ENCODE measurements around the gene PLOD1. TPM values are rescaled to one million over a fixed set of nuclear protein-coding genes. Genes with fewer than 3 reads are reported as not detected.
"Not testable (repeated sequence)": the region's sequence is repeated elsewhere in the genome, so short reads cannot be mapped to it uniquely, and the experiment has no call there.

The PLOD1 gene
- total RNA-seq, 1 donor from 2014 or later = 37.8 TPM

DNA sequence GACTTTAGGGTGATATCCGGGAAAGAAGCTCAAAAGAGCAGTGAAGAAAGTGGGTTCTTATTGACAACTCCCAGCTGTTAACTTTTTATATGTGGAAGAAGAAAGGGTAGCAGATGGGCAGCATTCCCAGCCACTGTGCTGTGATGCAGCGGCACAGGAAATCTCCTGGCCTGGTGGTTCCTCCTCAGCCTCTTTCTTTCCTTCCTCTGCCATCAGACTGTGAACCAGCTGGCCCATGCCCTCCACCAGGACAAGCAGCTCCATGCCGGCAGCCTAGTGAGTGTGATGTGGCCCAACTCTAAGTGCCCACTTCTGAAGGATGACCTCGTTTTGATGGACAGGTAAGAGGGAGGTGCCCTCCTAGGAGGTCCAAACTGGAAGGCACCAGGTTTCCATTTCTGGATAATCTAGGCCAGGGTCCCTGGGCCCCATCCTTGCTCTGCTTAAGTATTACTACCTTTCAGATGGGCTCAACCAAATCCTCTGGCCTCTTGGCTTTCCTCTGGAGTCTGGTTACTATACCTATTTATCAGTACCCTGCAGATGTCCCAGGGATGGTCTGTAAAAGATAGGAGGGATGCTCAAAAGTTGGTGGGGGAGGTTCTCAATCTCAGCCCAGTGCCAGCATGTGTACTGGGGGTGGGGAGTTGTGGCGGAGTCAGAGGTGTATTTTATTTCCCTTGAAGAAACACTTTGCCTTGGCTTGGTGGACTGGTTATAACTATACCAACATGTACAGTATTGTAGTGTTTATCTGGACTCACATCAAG is 62.7 kb downstream of the PLOD1 start:
- Mint-ChIP-seq H3K36me3 (ENCODE audit: low read depth) (peaks cover 39% of the 10 kb centered on the region), H3K4me1 (ENCODE audit: low read depth) (peaks cover 9% of the 10 kb centered on the region), H3K27ac (no peak overlapping the region), H3K4me3 (no peak overlapping the region), H3K9me3 (no peaks in the 10 kb centered on the region), H3K27me3 (ENCODE audit: insufficient read depth) (no peaks in the 10 kb centered on the region)
- no peak for DNase-seq (ENCODE audit: low spot score)
- intact Hi-C loops (cut with micrococcal nuclease) = no loop called here

DNA sequence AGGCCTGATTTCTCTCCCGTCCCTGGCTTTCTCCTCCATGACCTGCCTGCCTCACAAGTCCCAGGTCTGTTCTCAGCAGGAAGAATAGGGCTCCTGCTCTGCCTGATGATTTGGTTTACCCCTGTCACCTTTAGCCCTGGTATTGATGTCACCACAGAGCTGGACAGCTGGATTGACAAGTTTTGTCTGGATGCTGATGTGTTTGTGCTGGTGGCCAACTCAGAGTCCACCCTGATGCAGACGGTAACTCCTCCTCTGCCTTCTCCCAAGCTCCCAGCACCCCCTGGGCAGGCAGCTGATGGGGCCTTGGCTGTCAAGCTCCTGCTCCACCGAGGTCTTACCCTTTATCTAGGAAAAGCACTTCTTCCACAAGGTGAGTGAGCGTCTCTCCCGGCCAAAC is 64.1 kb downstream of the PLOD1 start:
- peaks cover 18% of the 10 kb centered on the region for H3K4me1 Mint-ChIP-seq (ENCODE audit: low read depth)
- H3K27ac Mint-ChIP-seq = no peak overlapping the region
- H3K4me3 Mint-ChIP-seq = no peak overlapping the region
- DNase-seq (ENCODE audit: low spot score) = no peak
- H3K36me3 Mint-ChIP-seq (ENCODE audit: low read depth) = peaks cover 48% of the 10 kb centered on the region
- no peaks in the 10 kb centered on the region for H3K27me3 Mint-ChIP-seq (ENCODE audit: insufficient read depth)
- no peaks in the 10 kb centered on the region for H3K9me3 Mint-ChIP-seq
- intact Hi-C loops (cut with micrococcal nuclease) = no loop called here

DNA sequence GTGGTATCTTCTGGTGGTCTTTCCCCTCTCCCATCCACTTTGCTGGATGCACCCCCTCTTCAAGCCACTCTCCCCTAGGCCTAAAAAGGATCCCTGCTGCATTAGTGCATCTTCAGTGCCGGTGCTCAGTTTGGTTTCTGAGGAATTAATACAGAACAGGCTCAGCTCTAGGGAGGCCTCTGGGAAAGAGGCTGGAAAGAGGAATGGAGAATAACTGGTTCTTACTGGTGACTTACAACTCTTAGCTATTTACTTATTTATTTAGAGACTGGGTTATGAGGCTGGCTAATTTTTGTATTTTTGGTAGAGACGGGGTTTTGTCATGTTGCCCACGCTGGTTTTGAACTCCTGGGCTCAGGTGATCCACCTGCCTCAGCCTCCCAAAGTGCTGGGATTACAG is 64.7 kb downstream of the PLOD1 start:
- H3K4me1 Mint-ChIP-seq (ENCODE audit: low read depth) = peaks cover 18% of the 10 kb centered on the region
- no peak for DNase-seq (ENCODE audit: low spot score)
- intact Hi-C loops (cut with micrococcal nuclease) = no loop called here
- no peaks in the 10 kb centered on the region for H3K27me3 Mint-ChIP-seq (ENCODE audit: insufficient read depth)
- no peaks in the 10 kb centered on the region for H3K9me3 Mint-ChIP-seq
- H3K36me3 Mint-ChIP-seq (ENCODE audit: low read depth) = peaks cover 50% of the 10 kb centered on the region
- no peak overlapping the region for H3K27ac Mint-ChIP-seq
- H3K4me3 Mint-ChIP-seq = no peak overlapping the region

DNA sequence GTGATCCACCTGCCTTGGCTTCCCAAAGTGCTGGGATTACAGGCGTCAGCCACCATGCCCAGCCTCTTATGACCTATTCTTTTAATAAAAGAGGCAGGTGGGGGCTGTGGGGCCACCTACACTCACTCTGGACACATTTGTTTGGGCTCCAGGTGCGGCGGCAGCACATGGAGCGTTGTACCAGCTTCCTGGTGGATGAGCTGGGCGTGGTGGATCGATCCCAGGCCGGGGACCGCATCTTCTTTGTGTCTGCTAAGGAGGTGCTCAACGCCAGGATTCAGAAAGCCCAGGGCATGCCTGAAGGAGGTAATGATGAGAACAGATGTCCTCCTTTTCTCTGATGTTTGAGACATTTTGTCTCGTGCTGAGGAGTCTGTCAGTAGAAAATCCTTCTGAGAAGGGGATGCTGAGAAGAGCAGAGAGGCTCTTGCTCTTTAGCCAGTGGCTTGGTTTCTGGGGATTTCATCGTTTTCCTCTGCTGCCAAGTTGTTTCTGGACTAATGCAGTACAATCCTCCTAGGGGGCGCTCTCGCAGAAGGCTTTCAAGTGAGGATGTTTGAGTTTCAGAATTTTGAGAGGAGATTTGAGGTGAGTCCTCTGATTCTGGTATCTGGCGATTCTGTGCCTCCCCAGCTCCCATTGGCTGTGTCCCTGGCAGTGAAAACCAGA is 66.9 kb downstream of the PLOD1 start:
- Mint-ChIP-seq H3K4me1 (ENCODE audit: low read depth) (peaks cover 23% of the 10 kb centered on the region), H3K36me3 (ENCODE audit: low read depth) (peaks cover 56% of the 10 kb centered on the region), H3K4me3 (no peak overlapping the region), H3K9me3 (no peaks in the 10 kb centered on the region), H3K27ac (peak overlapping the region; percentile 18), H3K27me3 (ENCODE audit: insufficient read depth) (no peaks in the 10 kb centered on the region)
- intact Hi-C loops (cut with micrococcal nuclease) = loop anchor here (2.0 to 5.0 kb wide), 2 partner anchors 17 to 81 kb away; partner anchors contain the start of gene MIIP
- DNase-seq (ENCODE audit: low spot score) = peak; percentile 34

DNA sequence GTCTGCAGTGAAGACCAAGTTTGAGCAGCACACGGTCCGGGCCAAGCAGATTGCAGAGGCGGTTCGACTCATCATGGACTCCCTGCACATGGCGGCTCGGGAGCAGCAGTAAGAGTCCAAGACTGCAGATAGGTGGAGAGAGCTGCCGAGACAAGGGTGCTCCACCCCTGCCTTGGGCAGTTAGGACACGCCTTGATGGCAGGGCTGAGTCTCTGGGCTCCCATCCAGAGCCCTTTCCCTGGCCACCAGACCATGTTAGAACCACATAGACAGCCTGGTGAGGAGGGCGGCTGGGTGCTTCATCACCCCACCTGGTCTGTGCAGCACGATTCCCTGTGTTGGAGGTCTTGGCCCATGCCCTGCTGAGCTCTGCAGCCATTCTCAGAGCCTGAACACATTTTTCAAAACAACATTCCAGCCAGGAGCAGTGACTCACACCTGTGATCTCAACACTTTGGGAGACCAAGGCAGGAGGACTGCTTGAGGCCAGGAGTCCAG is 67.5 kb downstream of the PLOD1 start:
- Mint-ChIP-seq H3K4me3 (no peak overlapping the region), H3K9me3 (no peaks in the 10 kb centered on the region), H3K36me3 (ENCODE audit: low read depth) (peaks cover 56% of the 10 kb centered on the region), H3K27ac (no peak overlapping the region), H3K27me3 (ENCODE audit: insufficient read depth) (no peaks in the 10 kb centered on the region), H3K4me1 (ENCODE audit: low read depth) (peaks cover 23% of the 10 kb centered on the region)
- intact Hi-C loops (cut with micrococcal nuclease) = loop anchor here (2.0 to 5.0 kb wide), 2 partner anchors 17 to 80 kb away; partner anchors contain the start of gene MIIP
- DNase-seq (ENCODE audit: low spot score) = no peak

DNA sequence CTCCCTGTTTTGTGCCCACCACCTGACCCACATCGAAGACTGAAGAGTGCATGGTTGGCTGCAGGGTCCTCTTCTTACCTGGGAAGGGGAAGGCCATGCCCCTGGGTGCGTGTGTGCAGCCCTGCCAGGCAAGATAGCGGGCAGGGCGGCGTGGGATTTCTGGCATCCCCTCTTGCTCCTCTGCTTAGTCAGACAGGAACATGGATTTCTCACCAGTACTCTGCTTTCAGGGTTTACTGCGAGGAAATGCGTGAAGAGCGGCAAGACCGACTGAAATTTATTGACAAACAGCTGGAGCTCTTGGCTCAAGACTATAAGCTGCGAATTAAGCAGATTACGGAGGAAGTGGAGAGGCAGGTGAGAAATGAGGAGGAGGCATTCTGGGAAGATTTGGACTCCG is 69.2 kb downstream of the PLOD1 start:
- Mint-ChIP-seq H3K27me3 (ENCODE audit: insufficient read depth) (no peaks in the 10 kb centered on the region), H3K4me1 (ENCODE audit: low read depth) (peaks cover 23% of the 10 kb centered on the region), H3K4me3 (no peak overlapping the region), H3K27ac (no peak overlapping the region), H3K36me3 (ENCODE audit: low read depth) (peaks cover 57% of the 10 kb centered on the region), H3K9me3 (no peaks in the 10 kb centered on the region)
- DNase-seq (ENCODE audit: low spot score) = no peak
- intact Hi-C loops (cut with micrococcal nuclease) = loop anchor here (5.0 kb wide), 1 partner anchor 79 kb away; no protein-coding TSS in a partner anchor

DNA sequence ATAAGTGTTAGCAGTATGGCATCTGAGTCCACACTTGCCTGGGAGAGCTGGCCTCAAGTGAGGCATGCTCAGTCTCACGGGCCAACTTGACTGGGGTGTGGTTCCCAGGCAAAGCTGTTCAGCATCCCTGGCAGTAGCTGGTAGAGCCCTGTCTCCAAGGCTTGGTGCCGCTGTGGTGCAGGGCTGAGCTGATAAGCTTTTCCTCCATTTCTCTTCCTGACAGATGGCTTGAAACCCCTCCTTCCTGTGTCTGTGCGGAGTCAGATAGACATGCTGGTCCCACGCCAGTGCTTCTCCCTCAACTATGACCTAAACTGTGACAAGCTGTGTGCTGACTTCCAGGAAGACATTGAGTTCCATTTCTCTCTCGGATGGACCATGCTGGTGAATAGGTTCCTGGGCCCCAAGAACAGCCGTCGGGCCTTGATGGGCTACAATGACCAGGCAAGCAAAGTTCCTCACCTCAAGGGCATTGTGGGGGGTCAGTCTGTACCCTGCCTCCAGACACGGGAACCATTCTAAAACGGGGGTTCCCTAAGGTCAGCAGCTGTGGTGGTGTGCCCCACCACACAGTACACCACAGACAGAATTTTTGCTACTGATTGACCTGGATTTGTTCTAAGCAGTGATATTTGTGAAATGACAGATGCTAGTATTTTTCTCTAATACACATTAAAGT is 71.1 kb downstream of the PLOD1 start:
- no peak for DNase-seq (ENCODE audit: low spot score)
- Mint-ChIP-seq H3K9me3 (no peaks in the 10 kb centered on the region), H3K27me3 (ENCODE audit: insufficient read depth) (no peaks in the 10 kb centered on the region), H3K4me3 (no peak overlapping the region), H3K27ac (no peak overlapping the region), H3K4me1 (ENCODE audit: low read depth) (peaks cover 23% of the 10 kb centered on the region), H3K36me3 (ENCODE audit: low read depth) (peaks cover 66% of the 10 kb centered on the region)
- intact Hi-C loops (cut with micrococcal nuclease) = no loop called here

DNA sequence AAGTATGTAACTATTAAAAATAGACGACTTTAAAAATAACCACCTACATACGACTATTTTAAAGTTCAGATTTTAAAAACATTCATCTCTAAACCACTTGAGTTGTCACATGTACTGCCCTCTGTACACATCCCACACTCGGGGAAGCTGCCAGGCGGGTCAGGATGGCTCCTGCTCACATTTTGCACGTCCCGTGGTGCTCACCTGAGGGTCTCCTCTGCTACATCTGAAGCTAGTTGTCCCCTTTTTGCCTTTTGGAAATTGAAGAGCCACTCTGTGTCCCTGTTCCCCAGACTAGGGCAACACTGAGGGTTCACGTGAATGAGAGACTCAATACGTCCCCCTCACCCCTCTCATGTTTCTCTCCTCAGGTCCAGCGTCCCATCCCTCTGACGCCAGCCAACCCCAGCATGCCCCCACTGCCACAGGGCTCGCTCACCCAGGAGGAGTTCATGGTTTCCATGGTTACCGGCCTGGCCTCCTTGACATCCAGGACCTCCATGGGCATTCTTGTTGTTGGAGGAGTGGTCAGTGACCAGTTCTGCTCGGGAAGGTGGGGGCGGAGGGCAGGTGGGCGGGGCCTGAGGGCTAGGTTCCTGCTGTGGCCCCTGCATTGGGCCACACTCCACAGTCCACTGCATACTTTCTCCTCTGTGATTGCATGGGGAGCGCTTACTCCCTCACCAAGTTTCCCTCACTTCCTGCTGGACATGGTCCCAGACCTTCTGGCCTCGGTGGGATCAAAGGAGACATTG is 71.8 kb downstream of the PLOD1 start:
- Mint-ChIP-seq H3K9me3 (no peaks in the 10 kb centered on the region), H3K4me3 (no peak overlapping the region), H3K36me3 (ENCODE audit: low read depth) (peaks cover 72% of the 10 kb centered on the region), H3K4me1 (ENCODE audit: low read depth) (peaks cover 21% of the 10 kb centered on the region), H3K27ac (no peak overlapping the region), H3K27me3 (ENCODE audit: insufficient read depth) (no peaks in the 10 kb centered on the region)
- DNase-seq (ENCODE audit: low spot score) = no peak
- intact Hi-C loops (cut with micrococcal nuclease) = no loop called here

DNA sequence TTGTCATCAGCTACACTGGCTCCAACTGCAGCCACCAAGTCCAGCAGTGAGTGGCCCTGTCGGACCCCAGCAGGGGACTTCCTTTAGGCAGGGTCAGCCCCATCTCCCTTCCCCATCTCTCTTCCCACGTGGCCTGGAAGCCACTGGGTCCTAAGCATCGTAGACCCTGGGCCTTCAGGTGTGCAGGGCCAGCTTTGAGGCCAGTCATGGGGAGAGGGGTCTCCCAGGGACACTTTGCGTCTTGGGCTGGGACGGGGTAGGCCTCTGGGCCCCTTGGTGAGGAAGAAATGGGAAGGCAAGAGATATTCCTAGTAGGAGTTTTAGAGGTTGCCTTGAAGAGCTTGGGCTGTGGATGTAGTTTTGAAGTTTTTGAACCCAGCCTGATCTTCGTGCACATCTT is 72.7 kb downstream of the PLOD1 start:
- H3K27ac Mint-ChIP-seq = no peak overlapping the region
- H3K27me3 Mint-ChIP-seq (ENCODE audit: insufficient read depth) = no peaks in the 10 kb centered on the region
- H3K4me3 Mint-ChIP-seq = no peak overlapping the region
- no peak for DNase-seq (ENCODE audit: low spot score)
- intact Hi-C loops (cut with micrococcal nuclease) = no loop called here
- peaks cover 22% of the 10 kb centered on the region for H3K4me1 Mint-ChIP-seq (ENCODE audit: low read depth)
- H3K9me3 Mint-ChIP-seq = no peaks in the 10 kb centered on the region
- H3K36me3 Mint-ChIP-seq (ENCODE audit: low read depth) = peaks cover 78% of the 10 kb centered on the region

DNA sequence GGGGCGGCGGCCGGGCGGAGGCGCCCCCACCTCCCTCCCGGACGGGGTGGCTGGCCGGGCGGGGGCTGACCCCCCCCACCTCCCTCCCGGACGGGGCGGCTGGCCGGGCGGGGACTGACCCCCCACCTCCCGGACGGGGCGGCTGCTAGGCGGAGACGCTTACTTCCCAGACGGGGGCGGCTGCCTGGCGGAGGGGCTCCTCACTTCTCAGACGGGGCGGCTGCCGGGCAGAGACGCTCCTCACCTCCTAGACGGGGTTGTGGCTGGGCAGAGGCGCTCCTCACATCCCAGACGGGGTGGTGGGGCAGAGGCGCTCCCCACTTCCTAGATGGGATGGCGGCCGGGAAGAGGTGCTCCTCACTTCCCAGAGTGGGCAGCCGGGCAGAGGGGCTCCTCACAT is 73.8 kb downstream of the PLOD1 start:
- H3K27ac Mint-ChIP-seq; intact Hi-C loops (cut with micrococcal nuclease); H3K9me3 Mint-ChIP-seq; DNase-seq (ENCODE audit: low spot score); H3K4me3 Mint-ChIP-seq; H3K27me3 Mint-ChIP-seq (ENCODE audit: insufficient read depth): not testable (repeated sequence)
- Mint-ChIP-seq H3K36me3 (ENCODE audit: low read depth) (peaks cover 76% of the 10 kb centered on the region), H3K4me1 (ENCODE audit: low read depth) (peaks cover 25% of the 10 kb centered on the region)

DNA sequence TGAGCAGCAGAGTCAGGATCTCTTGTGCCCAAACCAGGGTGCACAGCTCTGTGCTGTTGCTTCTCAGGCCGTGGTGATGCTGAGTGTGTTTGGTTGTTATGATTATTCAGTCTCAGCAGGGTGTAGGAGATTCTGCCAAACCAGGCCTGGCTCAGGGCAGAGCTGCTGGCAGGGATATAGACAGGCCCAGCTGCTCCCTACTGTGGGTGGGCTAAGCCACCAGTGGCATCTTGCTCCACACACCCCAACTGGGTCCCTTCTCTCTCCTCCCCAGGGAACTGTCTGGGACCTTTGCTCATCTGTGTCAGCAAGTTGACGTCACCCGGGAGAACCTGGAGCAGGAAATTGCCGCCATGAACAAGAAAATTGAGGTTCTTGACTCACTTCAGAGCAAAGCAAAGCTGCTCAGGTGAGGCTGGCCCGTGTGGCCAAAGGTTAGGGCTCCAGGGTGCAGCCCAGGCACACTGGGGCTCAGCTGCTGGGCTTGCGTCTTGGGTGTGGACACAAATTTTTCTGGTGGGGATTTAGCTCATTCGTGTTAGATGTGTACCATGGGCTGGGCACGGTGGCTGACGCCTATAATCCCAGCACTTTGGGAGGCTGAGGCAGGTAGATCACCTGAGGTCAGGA is 74.9 kb downstream of the PLOD1 start:
- H3K36me3 Mint-ChIP-seq (ENCODE audit: low read depth) = peaks cover 70% of the 10 kb centered on the region
- no peak for DNase-seq (ENCODE audit: low spot score)
- intact Hi-C loops (cut with micrococcal nuclease) = no loop called here
- H3K9me3 Mint-ChIP-seq = no peaks in the 10 kb centered on the region
- no peak overlapping the region for H3K4me3 Mint-ChIP-seq
- no peak overlapping the region for H3K27ac Mint-ChIP-seq
- H3K27me3 Mint-ChIP-seq (ENCODE audit: insufficient read depth) = no peaks in the 10 kb centered on the region
- peaks cover 34% of the 10 kb centered on the region for H3K4me1 Mint-ChIP-seq (ENCODE audit: low read depth)
